Measurements from ENCODE around the gene CYP27C1. TPM values are rescaled to one million over a fixed set of nuclear protein-coding genes. Genes with fewer than 3 reads are reported as not detected.
A peak's percentile ranks its signal among the peaks of the same experiment; 100 is the strongest.

Gene CYP27C1
- total and polyA plus RNA-seq, 2 of the 13 experiments (the other 11 are each of a cell fraction or from before 2014, with no cell fraction given): not detected

- TF ChIP-seq, protein P1, sequence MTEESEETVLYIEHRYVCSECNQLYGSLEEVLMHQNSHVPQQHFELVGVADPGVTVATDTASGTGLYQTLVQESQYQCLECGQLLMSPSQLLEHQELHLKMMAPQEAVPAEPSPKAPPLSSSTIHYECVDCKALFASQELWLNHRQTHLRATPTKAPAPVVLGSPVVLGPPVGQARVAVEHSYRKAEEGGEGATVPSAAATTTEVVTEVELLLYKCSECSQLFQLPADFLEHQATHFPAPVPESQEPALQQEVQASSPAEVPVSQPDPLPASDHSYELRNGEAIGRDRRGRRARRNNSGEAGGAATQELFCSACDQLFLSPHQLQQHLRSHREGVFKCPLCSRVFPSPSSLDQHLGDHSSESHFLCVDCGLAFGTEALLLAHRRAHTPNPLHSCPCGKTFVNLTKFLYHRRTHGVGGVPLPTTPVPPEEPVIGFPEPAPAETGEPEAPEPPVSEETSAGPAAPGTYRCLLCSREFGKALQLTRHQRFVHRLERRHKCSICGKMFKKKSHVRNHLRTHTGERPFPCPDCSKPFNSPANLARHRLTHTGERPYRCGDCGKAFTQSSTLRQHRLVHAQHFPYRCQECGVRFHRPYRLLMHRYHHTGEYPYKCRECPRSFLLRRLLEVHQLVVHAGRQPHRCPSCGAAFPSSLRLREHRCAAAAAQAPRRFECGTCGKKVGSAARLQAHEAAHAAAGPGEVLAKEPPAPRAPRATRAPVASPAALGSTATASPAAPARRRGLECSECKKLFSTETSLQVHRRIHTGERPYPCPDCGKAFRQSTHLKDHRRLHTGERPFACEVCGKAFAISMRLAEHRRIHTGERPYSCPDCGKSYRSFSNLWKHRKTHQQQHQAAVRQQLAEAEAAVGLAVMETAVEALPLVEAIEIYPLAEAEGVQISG (CRISPR knock-in tag; IDR thresholded peaks at IDR 0.05): no peak
- TF ChIP-seq, protein P2, sequence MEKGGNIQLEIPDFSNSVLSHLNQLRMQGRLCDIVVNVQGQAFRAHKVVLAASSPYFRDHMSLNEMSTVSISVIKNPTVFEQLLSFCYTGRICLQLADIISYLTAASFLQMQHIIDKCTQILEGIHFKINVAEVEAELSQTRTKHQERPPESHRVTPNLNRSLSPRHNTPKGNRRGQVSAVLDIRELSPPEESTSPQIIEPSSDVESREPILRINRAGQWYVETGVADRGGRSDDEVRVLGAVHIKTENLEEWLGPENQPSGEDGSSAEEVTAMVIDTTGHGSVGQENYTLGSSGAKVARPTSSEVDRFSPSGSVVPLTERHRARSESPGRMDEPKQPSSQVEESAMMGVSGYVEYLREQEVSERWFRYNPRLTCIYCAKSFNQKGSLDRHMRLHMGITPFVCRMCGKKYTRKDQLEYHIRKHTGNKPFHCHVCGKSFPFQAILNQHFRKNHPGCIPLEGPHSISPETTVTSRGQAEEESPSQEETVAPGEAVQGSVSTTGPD (CRISPR knock-in tag; IDR thresholded peaks at IDR 0.05): no peak
- peak; percentile 87 for TF ChIP-seq SMC3 (IDR thresholded peaks at IDR 0.05; ENCODE audit: low read length)
- TF ChIP-seq MTA1 (CRISPR knock-in tag; IDR thresholded peaks at IDR 0.05; ENCODE audit: borderline replicate concordance): no peak
- TF ChIP-seq TRAFD1 (CRISPR knock-in tag; IDR thresholded peaks at IDR 0.05; ENCODE audit: borderline replicate concordance): no peak
- TF ChIP-seq ZNF329 (CRISPR knock-in tag; IDR thresholded peaks at IDR 0.05; ENCODE audit: low read depth): no peak
- TF ChIP-seq TARDBP (CRISPR knock-in tag; IDR thresholded peaks at IDR 0.05): 0 out of 2 replicates have a peak, but pooled peaks have one; percentile 27
- no peak for TF ChIP-seq ZNF772 (CRISPR knock-in tag; IDR thresholded peaks at IDR 0.05)
- TF ChIP-seq ONECUT2 (CRISPR knock-in tag; IDR thresholded peaks at IDR 0.05): peak; percentile 87
- TF ChIP-seq NFKB2 (CRISPR knock-in tag; IDR thresholded peaks at IDR 0.05; ENCODE audit: borderline replicate concordance): no peak
- TF ChIP-seq BRD4 (CRISPR knock-in tag; IDR thresholded peaks at IDR 0.05): no peak
- no peak for TF ChIP-seq ZNF136 (CRISPR knock-in tag; IDR thresholded peaks at IDR 0.05; ENCODE audit: low read depth)
- TF ChIP-seq PRDM4 (CRISPR knock-in tag; IDR thresholded peaks at IDR 0.05; ENCODE audit: borderline replicate concordance): no peak
- peak; percentile 26 for TF ChIP-seq TEAD3 (CRISPR knock-in tag; optimal IDR thresholded peaks at IDR 0.05; ENCODE audit: borderline replicate concordance)
- 0 out of 2 replicates have a peak, but pooled peaks have one; percentile 26 for TF ChIP-seq ZNF205 (CRISPR knock-in tag; IDR thresholded peaks at IDR 0.05)
- no peak for TF ChIP-seq CBX5 (CRISPR knock-in tag; IDR thresholded peaks at IDR 0.05; ENCODE audit: borderline replicate concordance)
- TF ChIP-seq NAIF1 (CRISPR knock-in tag; IDR thresholded peaks at IDR 0.05; ENCODE audit: borderline replicate concordance): no peak
- TF ChIP-seq CEBPB (IDR thresholded peaks at IDR 0.05; ENCODE audit: borderline replicate concordance, low read depth, low read length): peak; percentile 74
- TF ChIP-seq NR2F2 (IDR thresholded peaks at IDR 0.05; ENCODE audit: borderline replicate concordance, low read depth): no peak
- TF ChIP-seq ZNF232 (CRISPR knock-in tag; IDR thresholded peaks at IDR 0.05; ENCODE audit: borderline replicate concordance): no peak
- TF ChIP-seq POGK (CRISPR knock-in tag; conservative IDR thresholded peaks at IDR 0.05): no peak; the same call in 1 of the 2 replicates
These were observed 23.1 kb downstream of the CYP27C1 start (continued) for GRCh38 chr2:127196998-127197397.

Measured in HepG2 (cell line).